GM20431 (cell line): ENCODE data around the gene PVALEF.

Source experiments
- in situ Hi-C: fragments of 300-500 bp; cut with MseI, MboI; formaldehyde crosslinking; loops from one replicate; pipeline ENCODE4 v1.15.0; 2020; ENCODE audit warnings: low sequenced_read_pairs; ENCODE audit not compliant: unreplicated experiment

PVALEF gene

DNA sequence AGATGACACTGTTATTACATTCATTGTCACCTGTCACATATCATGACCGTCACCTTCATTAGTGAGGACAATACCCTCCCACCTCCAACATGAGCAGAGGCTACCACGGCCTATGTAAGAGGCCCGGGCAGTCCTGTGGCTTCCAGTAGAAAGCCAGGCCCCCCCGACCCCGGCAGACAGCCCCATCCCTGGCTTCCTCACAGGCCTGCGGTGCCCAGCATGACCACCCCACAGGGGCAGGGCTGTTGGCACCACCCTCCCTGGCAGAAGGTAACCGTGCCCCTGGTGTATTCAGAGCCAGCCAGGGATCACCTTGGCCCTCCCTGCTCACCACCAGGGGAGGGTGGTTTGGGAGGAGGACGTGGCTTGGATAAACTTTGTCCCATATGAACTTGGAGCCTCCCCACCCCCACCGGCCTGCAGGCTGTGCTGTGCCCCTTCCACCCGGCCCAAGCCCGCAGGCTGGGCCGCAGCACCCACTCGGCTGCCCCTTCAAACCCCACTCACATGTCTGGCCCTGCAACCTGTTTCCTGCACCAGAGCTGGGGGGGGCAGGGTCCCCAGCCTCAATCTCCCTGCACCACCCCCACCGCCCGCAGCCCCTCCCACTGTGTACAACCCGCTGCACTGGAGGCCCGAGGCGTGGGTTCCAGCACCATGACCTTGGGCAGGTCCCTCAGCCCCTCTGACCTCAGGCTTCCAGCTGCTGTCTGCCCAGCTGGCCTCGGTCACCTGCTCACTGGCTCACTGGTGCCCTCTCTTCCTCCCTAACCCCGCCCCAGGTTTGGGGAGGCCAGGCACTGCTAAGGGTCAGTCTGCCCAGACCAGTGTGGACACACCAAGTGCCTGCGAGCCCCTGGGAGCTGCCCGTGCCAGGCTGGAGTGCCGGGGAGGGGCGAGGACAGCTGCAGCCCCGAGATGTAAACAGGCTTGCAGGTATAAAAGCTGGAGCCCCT lies 13.1 kb downstream of the PVALEF start:
- in situ Hi-C loops = no loop called here

DNA sequence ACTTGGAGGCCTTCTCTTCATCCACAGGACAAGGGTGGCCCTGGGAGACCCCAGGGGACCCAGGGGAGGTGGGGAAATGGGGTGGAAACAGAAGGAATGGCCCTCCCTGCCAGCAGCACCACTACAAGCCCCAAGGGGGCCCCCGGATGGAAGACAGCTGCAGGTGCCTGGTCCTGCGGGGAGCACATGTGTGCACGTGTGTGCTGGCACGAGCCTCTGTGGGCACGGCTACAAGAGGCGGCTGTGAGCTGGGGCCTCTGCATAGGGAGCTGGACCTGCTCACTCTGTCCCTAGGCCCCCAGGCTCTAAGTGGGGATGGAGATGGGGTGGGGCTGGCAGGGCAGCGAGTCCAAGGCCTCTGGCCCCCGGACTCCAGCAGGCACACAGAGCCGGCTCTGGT lies 13.9 kb downstream of the PVALEF start:
- in situ Hi-C loops = no loop called here

DNA sequence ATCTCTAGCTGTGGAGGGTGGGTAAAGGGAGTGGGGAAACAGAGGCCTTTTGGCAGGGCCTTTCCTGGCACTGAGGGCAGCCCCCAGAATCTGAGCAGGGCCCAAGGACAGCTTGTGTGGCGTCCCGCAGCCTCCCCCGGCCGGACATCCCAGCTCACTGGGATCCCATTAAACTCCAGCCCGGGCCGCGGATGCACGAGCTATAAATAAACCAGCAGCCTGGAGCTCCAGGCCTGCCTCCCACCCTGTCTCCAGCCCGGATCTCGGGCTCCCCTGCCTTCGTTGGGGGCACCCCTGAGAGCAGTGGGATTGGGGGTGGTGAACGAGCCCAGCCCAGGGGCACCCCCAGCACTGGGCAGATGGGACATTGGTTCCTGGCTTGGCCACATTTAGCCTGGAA lies 14.6 kb downstream of the PVALEF start:
- in situ Hi-C loops = no loop called here

DNA sequence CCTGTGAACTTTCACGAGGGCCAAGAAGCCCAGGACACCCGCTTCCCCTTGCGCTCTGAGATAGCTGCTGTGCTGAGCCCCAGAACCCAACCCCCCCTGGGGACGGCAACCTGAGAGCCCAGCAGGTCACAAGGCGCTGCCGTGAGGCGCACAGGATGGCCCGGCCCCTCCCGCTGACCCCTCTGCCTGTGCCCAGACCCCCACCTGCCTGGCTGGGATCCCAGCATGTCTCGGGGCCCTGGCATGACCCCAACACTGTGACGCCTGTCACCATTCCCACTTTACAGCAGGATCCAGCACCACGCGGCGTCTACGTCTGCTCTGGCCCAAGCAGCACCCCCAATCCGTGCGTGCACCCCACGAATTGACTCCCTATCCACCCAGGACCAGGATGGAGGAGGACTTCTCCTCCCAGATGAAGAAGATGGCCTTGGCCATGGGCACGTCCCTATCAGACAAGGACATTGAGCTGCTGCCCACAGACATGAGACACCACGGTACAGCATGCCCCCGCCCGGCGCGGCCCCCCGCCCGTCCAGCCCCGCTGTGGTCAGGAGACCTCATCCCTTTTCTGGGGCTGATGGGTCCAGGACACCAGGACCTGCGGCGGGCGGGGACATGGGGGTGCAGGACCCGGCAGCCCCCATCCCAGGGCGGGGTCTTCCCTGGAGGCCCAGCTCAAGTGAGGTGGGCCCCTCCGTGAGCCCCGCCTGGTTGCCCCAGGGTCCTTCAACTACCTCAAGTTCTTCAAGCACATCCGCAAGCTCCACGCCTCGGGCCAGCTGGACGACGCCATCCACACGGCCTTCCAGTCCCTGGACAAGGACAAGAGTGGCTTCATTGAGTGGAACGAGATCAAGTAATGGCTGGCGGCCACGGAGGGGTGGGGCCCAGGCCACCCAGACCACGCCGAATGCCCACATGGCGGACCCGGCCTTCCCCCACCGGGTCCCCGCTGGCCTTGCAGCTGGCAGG lies 15.8 kb downstream of the PVALEF start:
- in situ Hi-C loops = no loop called here

DNA sequence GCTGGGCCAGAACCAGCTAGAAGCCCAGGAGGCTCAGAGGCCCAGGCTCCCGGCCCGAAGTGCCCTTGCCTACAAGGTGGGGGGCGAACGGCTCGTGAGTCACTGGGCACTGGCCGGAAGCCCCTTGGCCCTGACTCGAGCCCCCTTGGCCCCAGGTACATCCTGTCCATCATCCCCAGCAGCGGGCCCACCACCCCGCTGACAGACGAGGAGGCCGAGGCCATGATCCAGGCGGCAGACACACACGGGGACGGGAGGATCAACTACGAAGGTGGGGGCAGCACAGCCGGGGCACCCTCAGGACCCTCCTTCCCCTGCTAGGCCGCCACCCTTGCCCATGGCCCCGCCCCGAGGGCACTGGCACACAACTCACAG lies 16.5 kb downstream of the PVALEF start:
- in situ Hi-C loops = no loop called here

DNA sequence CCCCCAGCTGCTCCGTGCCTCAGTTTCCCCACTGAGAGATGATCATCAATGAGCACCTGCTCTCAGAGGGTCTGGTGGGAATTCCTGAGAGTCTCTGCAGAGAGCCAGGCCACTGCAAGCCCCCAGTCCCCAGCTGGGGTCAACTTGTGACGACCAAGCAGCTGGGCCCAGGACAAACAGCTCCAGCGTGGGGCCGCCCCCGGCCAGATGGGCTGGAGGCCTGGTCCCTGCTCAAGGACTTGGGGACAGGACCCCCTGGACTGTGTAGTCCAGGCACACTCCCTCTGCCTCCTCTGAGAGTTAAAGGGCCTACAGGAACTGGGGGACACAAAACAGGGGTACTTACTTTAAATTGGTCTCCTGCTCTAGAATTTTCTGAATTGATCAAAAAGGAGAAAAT lies 17.3 kb downstream of the PVALEF start:
- in situ Hi-C loops = no loop called here

DNA sequence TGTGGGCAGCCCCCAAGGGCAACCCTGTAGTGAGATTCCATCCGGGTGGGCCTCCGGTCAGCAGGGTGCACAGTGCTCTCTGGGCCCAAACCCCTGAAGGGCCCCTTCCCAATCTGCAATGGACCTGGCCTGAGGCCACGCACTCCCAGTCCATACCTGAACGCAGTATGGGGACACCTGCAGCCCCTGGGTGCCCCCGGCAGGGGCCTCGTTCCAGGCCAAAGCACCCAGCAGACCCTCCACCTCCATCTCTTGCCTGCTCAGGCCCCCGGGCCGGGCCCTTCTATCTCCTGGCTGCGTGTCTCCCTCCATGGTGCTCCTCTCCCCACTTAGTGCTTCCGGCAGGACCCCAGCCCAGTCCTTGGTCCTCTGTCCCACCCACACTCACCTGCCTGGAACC lies 18.0 kb downstream of the PVALEF start:
- in situ Hi-C loops = no loop called here

DNA sequence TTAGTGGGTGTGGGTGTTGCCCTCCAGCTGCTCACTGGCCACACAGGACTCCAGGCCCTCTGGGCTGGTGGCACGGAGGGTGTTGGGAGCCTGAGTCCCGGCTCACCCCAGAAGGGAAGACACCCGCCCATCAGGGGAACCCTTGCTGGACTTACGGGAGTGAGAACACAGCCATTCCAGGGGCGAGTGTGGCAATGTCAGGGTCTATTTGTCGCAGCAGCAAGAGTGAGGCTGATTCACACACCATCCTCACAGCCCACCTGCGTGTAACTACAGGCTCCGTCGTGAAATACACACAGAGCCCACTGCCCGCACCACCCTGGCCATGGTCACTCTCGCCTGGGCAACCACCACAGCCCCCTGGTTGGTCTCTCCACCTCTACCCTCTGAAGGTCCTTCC lies 18.5 kb downstream of the PVALEF start:
- in situ Hi-C loops = no loop called here

DNA sequence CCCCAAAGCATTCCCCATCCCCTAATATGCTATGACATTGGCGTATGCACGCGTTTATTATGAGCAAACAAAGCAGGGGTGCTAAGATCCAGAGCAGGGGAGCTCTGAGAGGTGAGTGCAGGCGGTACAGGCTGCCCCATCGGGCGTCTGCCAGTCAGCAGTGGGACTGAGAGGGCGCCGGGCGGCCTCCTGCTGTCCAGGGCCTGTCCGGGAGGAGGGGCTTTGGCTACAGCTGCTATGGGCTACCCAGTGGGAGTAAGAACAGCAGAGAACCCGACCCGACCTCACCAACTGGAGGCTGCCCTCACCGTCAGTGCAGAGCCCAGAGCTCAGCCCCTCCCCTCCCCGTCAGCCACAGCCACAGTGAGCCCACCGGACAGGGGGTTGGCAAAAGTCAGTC lies 19.2 kb downstream of the PVALEF start:
- in situ Hi-C loops = no loop called here

DNA sequence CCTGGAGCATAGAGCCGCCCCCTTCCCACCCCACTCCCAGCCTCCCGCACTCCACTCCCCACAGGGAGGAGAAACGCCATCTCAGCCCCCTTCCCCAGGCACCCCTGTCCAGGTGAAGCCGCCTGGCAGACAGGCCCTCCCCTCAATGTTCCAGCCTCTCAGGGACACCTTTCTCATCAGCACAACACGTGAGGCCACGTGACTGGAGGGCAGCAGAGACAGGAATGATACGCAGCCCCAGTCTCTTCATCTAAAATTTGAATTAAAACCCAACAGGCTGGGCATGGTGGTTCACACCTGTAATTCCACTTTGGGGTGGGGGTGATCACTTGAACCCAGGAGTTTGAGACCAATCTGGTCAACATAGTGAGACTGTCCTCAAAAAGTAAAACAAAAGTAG lies 20.9 kb downstream of the PVALEF start:
- in situ Hi-C loops = no loop called here

DNA sequence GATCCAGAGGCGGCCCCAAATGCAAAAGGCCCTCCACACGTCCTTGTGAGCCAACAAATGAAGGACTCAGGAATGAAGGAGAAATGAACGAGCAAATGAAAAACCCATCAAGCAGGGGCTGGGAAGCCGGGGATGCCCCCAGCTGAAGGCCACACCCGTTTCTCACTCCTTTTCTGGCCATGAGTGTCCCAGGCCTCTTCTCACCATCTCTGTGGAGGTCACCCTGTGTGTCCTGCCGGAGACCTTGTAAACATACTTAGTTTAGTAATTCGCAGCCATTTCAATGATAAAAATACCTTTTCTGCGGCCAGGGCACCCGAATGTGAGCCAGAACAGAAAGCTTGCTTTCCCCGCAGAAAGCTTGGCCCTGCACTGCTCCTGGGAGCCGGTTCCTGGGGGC lies 21.8 kb downstream of the PVALEF start:
- in situ Hi-C loops = no loop called here

DNA sequence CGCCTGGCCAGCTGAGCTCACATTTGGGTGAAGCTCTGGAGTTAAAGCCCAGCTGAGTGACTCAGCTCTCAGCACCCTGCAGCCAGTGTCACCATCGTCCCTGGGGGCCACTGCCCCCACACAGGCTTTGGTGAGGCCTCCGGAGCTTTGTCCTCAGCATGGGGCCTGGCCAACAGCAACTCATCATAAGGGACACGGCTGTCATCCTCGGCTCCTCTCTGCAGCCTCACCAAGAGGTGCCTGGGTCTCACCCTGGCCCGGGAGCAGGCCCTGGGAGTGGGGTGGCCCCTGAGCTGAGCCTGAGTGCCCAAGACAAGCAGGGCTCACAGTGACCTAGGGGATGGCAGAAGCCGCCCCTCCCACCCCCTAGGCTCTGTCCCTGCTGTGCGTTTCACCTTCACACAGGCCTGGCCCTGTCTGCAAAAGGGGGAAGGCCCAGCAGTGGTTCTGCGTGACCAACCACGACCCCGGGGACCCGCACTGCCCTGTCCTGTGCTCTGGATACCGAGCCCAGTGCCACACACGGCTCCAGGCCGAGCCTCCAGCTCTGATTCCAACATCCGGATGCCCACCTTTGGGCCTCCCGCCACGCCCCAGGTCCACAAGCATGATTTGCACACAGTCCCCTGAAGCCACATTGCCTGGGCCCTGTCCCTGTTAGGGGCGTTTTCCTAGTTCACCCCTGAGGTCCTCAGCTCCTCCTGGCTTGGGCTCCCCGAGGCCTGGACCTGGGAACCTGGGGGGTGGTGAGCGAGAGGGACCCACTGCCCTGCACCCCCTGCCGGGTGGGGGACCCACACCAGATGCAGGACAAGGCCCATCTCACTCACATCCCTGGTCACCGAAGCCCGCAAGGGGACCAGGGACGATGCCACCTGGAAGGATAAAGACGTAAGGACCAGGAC lies 22.5 kb downstream of the PVALEF start:
- in situ Hi-C loops = no loop called here

DNA sequence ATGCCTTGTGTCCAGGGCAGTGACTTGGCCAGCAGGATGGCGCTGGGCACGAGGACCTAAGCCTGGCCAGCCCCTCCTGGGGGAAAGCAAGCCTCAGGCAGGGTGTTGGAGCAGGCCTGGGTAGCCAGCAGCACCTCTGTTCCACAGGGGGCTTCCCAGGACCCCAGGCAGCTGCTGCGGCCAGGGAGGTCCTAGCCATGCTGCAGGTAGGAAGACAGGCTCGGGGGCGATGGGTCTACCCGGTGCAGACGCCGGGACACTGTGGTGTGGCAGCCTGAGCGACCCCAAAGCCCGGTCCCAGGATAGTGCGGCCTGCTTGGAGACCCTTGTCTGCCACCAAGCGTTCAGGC lies 23.2 kb downstream of the PVALEF start:
- in situ Hi-C loops = no loop called here

DNA sequence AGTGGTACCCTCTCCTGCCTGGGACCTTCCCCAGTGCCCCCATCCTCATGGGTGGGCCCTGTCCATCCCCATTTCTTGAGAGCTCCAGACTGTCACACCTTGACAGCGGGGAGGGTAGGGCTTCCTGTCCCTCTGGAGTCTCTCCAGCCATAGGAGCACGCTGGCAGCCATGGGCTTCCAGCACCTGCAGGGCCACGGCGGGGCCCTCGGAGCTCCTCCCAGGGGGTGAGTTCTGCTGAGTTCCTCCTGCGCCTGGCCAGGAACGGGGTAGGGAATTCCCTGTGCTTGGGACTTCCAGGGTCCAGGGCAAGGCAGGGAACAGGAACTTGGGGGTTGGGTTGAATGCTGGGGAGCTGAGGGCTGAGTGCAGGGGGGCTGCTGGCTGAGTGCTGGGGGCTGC lies 23.7 kb downstream of the PVALEF start:
- in situ Hi-C loops = no loop called here

DNA sequence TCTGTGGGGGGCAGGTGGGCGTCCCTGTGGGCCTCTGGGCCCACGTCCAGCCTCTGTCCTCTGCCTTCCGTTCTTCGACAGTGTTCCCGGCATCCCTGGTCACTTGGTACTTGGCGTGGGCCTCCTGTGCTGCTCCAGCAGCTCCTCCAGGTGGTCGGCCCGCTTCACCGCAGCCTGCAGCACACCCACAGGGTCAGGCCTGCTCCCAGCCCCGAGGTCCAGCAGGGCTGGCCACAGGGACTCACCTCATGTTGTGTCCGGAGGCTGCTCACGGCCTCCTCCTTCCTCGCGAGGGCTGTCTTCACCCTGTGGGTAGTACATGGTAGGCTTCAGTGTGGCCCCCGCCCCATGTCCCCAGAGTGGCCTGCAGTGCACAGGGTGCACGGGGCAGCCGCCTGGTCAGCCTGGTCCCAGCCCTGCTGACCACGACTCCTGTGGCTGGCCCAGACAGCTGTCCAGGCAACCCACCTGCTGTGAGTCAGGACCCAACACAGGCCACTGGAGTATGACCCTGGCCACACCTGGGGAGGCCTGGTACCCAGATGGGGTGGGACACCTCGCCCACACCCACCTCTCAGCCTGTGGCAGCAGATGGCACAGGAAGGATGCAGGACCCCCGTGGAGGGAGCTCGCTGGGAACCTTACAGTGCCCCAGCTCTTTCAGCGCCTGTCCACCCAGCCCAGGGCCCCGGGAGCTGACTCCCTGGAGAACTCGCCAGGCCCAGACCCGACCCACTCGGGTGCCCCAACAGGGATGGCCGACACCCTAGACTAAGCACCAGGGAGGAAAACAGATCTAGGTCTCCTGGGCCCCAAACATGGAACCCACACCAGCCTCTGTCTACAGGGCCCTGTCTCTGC lies 24.6 kb downstream of the PVALEF start:
- in situ Hi-C loops = no loop called here

DNA sequence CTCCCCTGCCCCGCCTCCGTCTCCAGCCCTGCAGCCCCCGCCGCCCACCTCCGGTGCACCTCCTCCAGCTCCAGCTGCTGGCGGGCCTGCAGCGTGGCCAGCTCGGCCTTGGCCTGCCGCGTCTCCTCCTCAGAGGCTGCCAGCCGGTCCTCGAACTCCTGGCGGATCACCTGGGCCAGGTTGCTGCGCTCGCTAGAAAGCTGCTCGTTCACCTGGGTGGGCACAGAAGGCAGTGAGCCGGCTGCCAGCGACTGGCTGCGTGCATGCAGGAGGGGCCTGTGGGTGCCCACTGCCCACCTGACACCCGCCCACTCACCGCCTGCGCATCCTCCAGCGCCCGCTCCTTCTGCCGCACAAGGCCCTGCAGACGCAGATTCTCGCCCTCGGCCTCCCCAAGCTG lies 25.3 kb downstream of the PVALEF start:
- in situ Hi-C loops = no loop called here

DNA sequence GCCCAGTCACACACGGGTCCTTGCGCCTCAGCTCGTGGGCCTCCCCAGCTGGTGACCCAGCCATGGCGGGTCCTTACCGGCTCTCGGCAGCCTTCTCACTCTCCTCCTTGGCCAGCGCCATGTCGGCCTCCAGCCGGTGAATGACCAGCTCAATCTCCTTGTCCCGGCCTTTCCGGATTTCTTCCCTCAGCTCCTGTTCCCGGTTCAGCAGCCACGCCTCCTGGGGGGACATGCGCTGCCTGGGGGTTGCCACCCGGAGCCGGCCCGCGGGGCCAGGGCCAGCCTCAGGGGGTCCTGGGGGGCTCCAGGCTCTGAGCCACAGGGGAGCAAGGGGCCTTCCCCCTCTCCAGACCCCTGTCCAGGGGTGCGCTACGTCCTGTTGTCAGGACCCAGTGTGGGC lies 25.8 kb downstream of the PVALEF start:
- in situ Hi-C loops = no loop called here

DNA sequence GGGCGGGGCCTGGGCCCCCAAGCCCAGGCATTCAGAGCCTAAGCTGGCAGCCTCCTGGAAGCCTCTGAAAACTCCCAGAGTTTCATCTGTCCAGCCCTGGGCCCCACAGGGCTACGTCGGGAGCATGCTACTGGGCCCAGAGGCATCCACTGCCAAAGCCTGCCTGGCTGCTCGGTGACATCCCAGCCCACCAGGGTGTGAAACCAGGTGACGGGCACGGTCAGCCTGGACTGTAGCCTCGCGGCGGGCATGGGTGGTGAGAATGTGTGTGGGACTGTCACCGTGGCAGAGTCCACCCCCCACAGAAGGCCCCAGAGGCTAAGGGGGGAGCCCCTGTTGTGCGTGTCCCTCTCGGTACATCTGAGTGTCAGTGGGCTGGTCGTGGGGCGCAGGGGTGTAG lies 26.3 kb downstream of the PVALEF start:
- in situ Hi-C loops = no loop called here

DNA sequence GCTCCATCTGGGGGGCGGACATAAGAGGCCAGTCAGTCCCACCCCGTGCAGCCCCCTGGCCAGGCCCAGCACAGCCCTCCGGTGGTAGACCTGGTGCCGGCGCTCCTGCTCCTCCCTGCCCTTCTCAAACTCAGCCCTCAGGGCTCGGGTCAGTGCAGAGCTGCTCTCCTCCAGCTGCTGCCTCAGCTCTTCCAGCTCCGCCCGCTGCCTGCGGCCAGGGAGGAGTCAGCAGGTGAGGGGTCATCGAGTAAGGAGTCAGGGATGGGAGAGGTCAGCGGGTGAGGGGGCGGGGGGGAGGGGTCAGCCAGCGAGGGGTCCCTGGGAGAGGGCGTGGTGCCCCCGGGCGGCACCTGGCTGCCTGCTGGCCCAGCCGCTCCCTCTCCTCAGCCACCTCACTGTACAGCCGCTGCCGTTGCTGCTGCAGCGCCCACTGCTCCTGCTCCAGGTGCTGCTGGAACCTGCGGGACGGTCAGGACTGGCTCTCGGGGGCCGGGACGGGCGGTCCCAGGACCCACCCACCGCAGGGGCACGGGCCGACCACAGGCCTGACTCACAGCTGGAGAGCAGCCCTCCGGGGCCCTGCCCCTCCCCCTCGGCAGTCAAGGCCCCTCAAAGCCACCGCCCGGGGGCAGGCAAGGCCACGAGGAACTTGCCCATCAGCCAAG lies 27.2 kb downstream of the PVALEF start:
- in situ Hi-C loops = no loop called here
